ENCODE measurements around the gene SLC22A23.
"Not testable (repeated sequence)": the region's sequence is repeated elsewhere in the genome, so short reads cannot be mapped to it uniquely, and the experiment has no call there.

The SLC22A23 gene

DNA sequence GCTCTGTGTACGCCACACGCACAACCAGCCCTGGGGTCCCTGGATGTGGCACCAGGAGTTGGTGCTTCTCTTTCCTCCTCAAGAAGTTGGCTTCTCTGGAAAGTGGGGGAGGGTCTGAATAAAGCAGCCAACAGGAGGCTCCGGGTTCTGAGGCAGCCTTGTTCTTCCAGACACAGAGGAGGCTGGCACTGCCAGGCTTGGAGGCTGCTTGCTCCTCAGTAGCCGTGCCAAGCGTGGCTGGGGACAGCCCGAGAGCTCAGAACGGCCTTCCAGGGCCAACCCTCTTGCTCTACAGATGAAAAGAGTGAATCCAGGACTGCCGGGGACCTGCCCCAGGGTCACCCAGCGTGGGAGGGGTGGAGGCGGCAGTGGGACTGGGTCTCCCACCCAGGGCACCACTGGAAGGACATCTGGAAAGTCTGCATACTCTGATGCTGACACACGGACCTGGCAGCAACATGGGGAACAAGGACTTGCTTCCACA is 70.4 kb downstream of the SLC22A23 start:
- Histone ChIP-seq H3K36me3 (replicated peaks; ENCODE audit: low read depth, low read length) (peaks cover 3% of the 10 kb centered on the region), H3K4me2 (ENCODE audit: low read length) (no peak overlapping the region), H3K27ac (ENCODE audit: low read length) (no peak overlapping the region)

DNA sequence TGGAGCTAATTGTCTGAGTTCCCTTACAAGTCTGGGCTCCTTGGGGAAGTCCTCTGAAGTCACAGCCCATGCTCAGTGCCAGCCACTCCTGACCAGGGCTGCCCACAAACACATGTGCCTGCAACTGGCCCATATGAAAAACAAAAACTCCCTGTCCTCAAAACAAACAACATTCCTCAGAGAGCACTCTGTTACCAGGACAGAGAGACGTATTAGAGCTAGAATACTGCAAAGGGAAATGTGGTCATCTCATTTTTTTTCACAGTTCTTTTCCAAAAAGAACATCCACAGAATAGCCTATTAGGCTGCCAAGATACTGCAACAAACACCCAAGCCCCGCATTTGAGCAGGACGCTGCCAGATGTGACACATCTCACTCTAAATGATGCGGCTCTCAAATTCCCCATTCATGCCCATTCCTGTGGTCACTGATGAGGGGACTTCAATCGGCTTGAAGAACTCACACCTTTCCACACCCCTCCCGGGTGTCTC is 71.1 kb downstream of the SLC22A23 start:
- Histone ChIP-seq H4K20me1 (ENCODE audit: insufficient read depth, low read length) (no peaks in the 10 kb centered on the region), H3K9ac (ENCODE audit: low read length) (no peak overlapping the region), H3K79me2 (ENCODE audit: low read length) (0 out of 2 replicates have a peak, but pooled peaks cover 4% of the 10 kb centered on the region), H2AFZ (ENCODE audit: low read depth, low read length) (no peak overlapping the region), H3K4me1 (ENCODE audit: low read length) (peaks cover 61% of the 10 kb centered on the region), H3K36me3 (replicated peaks; ENCODE audit: low read depth, low read length) (peaks cover 3% of the 10 kb centered on the region), H3K27ac (ENCODE audit: low read length) (no peak overlapping the region), H3K4me2 (ENCODE audit: low read length) (no peak overlapping the region), H3K9me3 (ENCODE audit: insufficient read depth, low read length) (no peaks in the 10 kb centered on the region), H3K27me3 (ENCODE audit: low read depth, low read length) (no peaks in the 10 kb centered on the region), H3K4me3 (ENCODE audit: low read length) (no peak overlapping the region)
- TF ChIP-seq EZH2phosphoT487 (IDR thresholded peaks at IDR 0.05; ENCODE audit: low read depth) = no peak
- no peak for TF ChIP-seq CTCF (IDR thresholded peaks at IDR 0.05; ENCODE audit: low read depth, low read length)

More for the DNA sequence above, 70.4 kb downstream of the SLC22A23 start:
- Histone ChIP-seq H3K9me3 (ENCODE audit: insufficient read depth, low read length) (no peaks in the 10 kb centered on the region), H3K79me2 (ENCODE audit: low read length) (0 out of 2 replicates have a peak, but pooled peaks cover 4% of the 10 kb centered on the region), H3K27me3 (ENCODE audit: low read depth, low read length) (no peaks in the 10 kb centered on the region), H3K4me1 (ENCODE audit: low read length) (peaks cover 59% of the 10 kb centered on the region), H3K9ac (ENCODE audit: low read length) (no peak overlapping the region), H3K4me3 (ENCODE audit: low read length) (no peak overlapping the region), H2AFZ (ENCODE audit: low read depth, low read length) (no peak overlapping the region), H4K20me1 (ENCODE audit: insufficient read depth, low read length) (no peaks in the 10 kb centered on the region)
- TF ChIP-seq CTCF (IDR thresholded peaks at IDR 0.05; ENCODE audit: low read depth, low read length) = no peak
- no peak for TF ChIP-seq EZH2phosphoT487 (IDR thresholded peaks at IDR 0.05; ENCODE audit: low read depth)

DNA sequence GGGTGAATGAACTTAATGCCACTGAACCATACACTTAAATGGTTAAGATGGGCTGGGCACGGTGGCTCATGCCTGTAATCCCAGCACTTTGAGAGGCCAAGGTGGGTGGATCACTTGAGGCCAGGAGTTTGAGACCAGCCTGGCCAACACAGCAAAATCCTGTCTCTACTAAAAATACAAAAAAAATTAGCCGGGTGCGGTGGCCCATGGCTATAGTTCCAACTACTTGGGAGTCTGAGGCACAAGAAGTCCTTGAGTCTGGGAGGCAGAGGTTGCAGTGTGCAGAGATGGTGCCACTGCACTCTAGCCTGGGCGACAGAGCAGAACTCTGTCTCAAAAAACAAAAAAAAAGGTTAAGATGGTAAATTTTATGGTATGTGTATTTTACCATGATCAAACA is 71.7 kb downstream of the SLC22A23 start:
- not testable (repeated sequence) for H3K9me3 ChIP-seq (ENCODE audit: insufficient read depth, low read length); H3K36me3 ChIP-seq (replicated peaks; ENCODE audit: low read depth, low read length); H3K27ac ChIP-seq (ENCODE audit: low read length); H4K20me1 ChIP-seq (ENCODE audit: insufficient read depth, low read length); H3K79me2 ChIP-seq (ENCODE audit: low read length); H2AFZ ChIP-seq (ENCODE audit: low read depth, low read length); H3K4me3 ChIP-seq (ENCODE audit: low read length); H3K27me3 ChIP-seq (ENCODE audit: low read depth, low read length)
- Histone ChIP-seq H3K9ac (ENCODE audit: low read length) (0 out of 2 replicates have a peak overlapping the region, but pooled peaks have one; percentile 16), H3K4me2 (ENCODE audit: low read length) (peak overlapping the region; percentile 85), H3K4me1 (ENCODE audit: low read length) (peaks cover 61% of the 10 kb centered on the region)

DNA sequence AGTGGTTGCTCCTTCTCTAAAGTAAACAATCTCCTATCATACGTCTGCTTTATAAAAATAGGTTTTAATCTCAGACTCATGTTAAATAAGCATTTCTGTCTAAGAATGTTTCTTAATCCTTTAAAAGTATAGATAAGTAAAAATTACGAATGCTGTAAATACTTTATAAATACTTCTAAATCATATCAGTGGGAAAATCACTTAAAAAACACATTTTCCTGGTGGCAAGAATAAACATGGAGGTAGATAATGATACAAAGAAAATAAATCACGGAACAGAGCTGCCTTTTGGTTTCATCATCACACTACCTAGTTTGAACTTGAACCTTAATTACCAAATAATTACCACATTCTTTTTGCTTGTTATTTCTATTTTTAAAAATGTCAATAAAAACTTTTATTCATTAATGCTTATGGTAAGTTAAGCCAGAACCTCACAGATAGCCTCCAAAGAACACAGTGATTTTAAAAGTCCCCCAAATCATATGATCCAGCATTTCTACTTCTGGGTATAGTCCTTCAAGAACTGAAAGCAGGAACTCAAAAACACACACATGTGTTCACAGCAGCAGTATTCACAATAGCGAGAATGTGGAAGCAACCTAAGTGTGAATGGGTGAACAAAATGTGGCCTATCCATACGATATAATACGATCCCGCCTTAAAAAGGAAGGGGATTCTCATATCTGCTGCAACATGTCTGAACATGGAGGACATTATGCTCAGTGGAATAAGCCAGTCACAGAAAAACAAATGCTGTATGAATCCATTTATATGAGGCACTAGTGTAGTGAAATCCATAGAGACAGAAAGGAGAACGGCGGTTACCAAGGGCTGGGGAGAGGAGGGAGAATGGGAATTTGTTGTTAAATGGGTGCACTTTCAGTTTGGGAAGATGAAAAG is 72.4 kb downstream of the SLC22A23 start:
- peaks cover 61% of the 10 kb centered on the region for H3K4me1 ChIP-seq (ENCODE audit: low read length)
- H3K27ac ChIP-seq (ENCODE audit: low read length) = peak overlapping the region; percentile 65
- H4K20me1 ChIP-seq (ENCODE audit: insufficient read depth, low read length) = no peaks in the 10 kb centered on the region
- no peaks in the 10 kb centered on the region for H3K27me3 ChIP-seq (ENCODE audit: low read depth, low read length)
- H3K4me3 ChIP-seq (ENCODE audit: low read length) = peak overlapping the region; percentile 19
- no peak overlapping the region for H2AFZ ChIP-seq (ENCODE audit: low read depth, low read length)
- H3K4me2 ChIP-seq (ENCODE audit: low read length) = peak overlapping the region; percentile 85
- H3K9me3 ChIP-seq (ENCODE audit: insufficient read depth, low read length) = no peaks in the 10 kb centered on the region
- peaks cover 3% of the 10 kb centered on the region for H3K36me3 ChIP-seq (replicated peaks; ENCODE audit: low read depth, low read length)
- 0 out of 2 replicates have a peak, but pooled peaks cover 4% of the 10 kb centered on the region for H3K79me2 ChIP-seq (ENCODE audit: low read length)
- H3K9ac ChIP-seq (ENCODE audit: low read length) = peak overlapping the region; percentile 16
- no peak for TF ChIP-seq EZH2phosphoT487 (IDR thresholded peaks at IDR 0.05; ENCODE audit: low read depth)
- TF ChIP-seq CTCF (IDR thresholded peaks at IDR 0.05; ENCODE audit: low read depth, low read length) = no peak

All from OCI-LY3 (cell line).